ENCODE measurements around the gene ANKRD6. TPM values are rescaled to one million over a fixed set of nuclear protein-coding genes. Genes with fewer than 3 reads are reported as not detected.

ANKRD6 gene
- total RNA-seq, 4 donors from 2014 or later = 1.6 to 6.8 (median 2.9) TPM

DNA sequence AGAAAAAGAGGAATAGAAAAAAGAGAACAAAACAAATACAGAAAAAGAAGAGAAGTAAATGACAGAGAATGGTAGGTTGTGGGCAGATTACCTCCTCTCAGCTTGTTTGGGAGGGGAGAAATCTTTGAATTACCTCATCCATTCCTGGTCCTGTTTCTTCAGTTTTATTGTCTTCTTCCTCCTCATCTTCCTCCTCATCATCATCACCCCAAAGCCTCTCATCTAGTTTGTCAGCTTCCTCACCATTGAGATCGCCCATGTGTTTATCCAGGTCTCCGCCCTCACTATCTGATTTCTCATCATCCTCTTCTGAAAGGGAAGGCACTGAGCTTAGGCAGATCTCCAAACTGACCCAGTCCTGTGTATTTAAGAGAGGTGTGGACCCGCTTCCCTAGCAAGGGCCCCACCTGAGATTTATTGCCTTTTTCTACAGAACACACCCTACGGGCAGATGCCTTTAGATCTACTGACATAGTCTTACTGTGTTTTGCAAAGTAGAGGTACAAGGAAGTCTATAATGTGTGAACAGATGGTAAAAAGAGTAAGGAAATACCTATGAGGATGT, 229.8 kb downstream of the ANKRD6 start:
- no peaks in the 10 kb centered on the region for H3K27me3 ChIP-seq
- intact Hi-C loops (cut with DNase I; ENCODE audit: low total_unique reads) (no loop called here), in situ Hi-C loops (cut with MboI; ENCODE audit: low sequenced_read_pairs in 4 of 4) (no loop called here)
- H3K27ac ChIP-seq = peak overlapping the region; percentile 76 to 94 (median 86)
- H3K36me3 ChIP-seq = peaks cover 0 to 59% of the 10 kb centered on the region in 2 donors
- DNase-seq (no peak), ATAC-seq (no peak)
- no peak overlapping the region for H3K4me3 ChIP-seq
- TF ChIP-seq, protein P1, sequence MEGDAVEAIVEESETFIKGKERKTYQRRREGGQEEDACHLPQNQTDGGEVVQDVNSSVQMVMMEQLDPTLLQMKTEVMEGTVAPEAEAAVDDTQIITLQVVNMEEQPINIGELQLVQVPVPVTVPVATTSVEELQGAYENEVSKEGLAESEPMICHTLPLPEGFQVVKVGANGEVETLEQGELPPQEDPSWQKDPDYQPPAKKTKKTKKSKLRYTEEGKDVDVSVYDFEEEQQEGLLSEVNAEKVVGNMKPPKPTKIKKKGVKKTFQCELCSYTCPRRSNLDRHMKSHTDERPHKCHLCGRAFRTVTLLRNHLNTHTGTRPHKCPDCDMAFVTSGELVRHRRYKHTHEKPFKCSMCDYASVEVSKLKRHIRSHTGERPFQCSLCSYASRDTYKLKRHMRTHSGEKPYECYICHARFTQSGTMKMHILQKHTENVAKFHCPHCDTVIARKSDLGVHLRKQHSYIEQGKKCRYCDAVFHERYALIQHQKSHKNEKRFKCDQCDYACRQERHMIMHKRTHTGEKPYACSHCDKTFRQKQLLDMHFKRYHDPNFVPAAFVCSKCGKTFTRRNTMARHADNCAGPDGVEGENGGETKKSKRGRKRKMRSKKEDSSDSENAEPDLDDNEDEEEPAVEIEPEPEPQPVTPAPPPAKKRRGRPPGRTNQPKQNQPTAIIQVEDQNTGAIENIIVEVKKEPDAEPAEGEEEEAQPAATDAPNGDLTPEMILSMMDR (IDR thresholded peaks at IDR 0.05 in 4 of 5, conservative IDR thresholded peaks at IDR 0.05 in 1 of 5) = no peak
- TF ChIP-seq POLR2A (IDR thresholded peaks at IDR 0.05) = no peak
- no peaks in the 10 kb centered on the region for H3K9me3 ChIP-seq
- peaks cover 21 to 33% of the 10 kb centered on the region in 2 donors for H3K4me1 ChIP-seq

DNA sequence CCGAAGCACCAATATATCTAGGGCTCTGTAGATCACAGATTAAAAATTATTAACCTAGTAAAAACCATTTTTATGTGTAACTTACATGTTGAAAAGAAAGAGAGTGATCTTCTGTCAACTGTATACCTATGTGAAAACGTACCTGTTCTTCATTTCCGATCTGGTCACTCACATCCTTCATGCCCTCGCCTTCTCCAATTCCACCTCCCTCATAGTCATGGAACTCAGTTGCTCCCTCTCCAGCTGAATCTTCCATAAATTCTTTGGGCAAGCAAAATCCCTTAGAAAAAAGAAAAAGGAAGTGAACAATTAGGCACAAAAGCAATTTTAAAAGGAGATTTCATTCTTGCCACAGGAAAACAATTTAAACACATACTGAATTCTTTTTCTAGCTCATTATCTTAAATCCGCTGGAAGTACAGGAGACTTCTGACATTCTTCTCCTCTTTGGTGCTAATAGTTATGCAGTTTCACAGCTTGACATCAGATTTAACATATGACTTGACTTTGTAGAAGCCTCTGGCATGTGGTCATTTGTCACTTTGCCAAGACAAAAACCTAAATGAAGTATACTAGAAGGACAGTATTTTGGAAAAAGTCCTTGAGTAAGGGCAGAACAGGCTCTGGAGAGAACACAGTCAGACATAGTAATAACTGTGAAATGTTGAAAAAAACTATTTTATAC, 235.1 kb downstream of the ANKRD6 start:
- peak overlapping the region in 3 of 4 donors; percentile 39 to 81 (median 75) for H3K27ac ChIP-seq
- no peak for TF ChIP-seq POLR2A (IDR thresholded peaks at IDR 0.05)
- TF ChIP-seq, protein P1 (IDR thresholded peaks at IDR 0.05 in 4 of 5, conservative IDR thresholded peaks at IDR 0.05 in 1 of 5) = no peak
- H3K4me3 ChIP-seq = no peak overlapping the region
- ATAC-seq = no peak
- no peaks in the 10 kb centered on the region for H3K27me3 ChIP-seq
- peaks cover 0 to 56% of the 10 kb centered on the region in 2 donors for H3K36me3 ChIP-seq
- no peak for DNase-seq
- peaks cover 20 to 27% of the 10 kb centered on the region in 2 donors for H3K4me1 ChIP-seq
- intact Hi-C loops (cut with DNase I; ENCODE audit: low total_unique reads) = no loop called here
- in situ Hi-C loops (cut with MboI; ENCODE audit: low sequenced_read_pairs in 4 of 4) = no loop called here
- no peaks in the 10 kb centered on the region for H3K9me3 ChIP-seq

DNA sequence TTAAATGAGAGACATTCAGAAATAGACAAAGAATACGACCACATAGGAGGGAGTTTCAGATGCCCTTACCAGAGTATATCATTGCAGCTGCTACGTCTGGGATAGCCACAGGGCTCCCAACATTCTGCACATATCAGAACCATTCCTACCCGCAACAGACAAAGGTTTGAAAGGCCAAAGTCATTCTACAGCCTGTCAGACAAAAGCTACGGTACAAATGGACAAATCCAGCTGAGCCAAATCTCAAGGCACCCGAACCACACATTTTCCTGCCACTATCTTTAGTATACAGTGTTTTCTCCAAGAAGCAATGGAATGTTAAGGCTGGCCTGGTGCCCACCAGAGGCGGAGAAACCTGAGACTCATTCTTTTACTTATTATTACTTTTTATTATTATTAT, 236.1 kb downstream of the ANKRD6 start:
- Histone ChIP-seq H3K27ac (peak overlapping the region; percentile 39 to 81 (median 74)), H3K9me3 (no peaks in the 10 kb centered on the region), H3K4me1 (peaks cover 20 to 27% of the 10 kb centered on the region in 2 donors), H3K27me3 (no peaks in the 10 kb centered on the region), H3K36me3 (peaks cover 0 to 54% of the 10 kb centered on the region in 2 donors), H3K4me3 (no peak overlapping the region)
- ATAC-seq (no peak), DNase-seq (no peak)
- TF ChIP-seq POLR2A (IDR thresholded peaks at IDR 0.05) = no peak
- TF ChIP-seq, protein P1 (IDR thresholded peaks at IDR 0.05 in 4 of 5, conservative IDR thresholded peaks at IDR 0.05 in 1 of 5) = no peak
- intact Hi-C loops (cut with DNase I; ENCODE audit: low total_unique reads) = no loop called here
- in situ Hi-C loops (cut with MboI; ENCODE audit: low sequenced_read_pairs in 4 of 4) = no loop called here

DNA sequence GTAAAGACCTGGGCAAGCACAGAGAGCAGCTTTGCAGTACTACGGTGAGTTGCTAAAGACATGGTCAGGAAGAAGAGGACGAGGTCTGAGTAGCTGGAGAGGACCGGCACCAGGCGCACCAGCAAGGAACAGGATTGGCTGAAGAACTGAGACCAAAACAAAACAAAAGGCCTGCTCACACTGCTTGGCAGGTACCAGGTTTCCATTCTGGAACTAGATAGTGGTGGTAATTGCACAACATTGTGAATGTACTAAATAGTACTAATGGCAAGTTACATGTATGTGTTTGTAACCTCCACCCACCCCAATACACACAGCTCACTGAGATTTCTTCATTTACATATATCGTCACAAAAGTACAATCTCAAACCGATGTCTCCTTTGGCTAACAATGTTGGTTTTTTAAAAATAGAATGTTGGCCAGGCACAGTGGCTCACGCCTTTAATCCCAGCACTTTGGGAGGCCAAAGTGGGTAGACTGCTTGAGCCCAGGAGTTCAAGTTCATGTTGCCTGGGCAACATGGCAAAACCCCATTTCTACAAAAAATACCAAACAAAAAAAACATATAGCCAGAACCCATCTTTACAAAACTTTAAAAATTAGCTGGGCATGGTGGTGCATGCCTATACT, 238.1 kb downstream of the ANKRD6 start:
- H3K9me3 ChIP-seq = no peaks in the 10 kb centered on the region

More for the DNA sequence above, 238.1 kb downstream of the ANKRD6 start:
- Histone ChIP-seq H3K27ac (peak overlapping the region; percentile 67 to 81 (median 74)), H3K36me3 (peaks cover 0 to 54% of the 10 kb centered on the region in 2 donors), H3K4me1 (peaks cover 33 to 38% of the 10 kb centered on the region in 2 donors), H3K27me3 (no peaks in the 10 kb centered on the region), H3K4me3 (no peak overlapping the region)
- in situ Hi-C loops (cut with MboI; ENCODE audit: low sequenced_read_pairs in 4 of 4) (no loop called here), intact Hi-C loops (cut with DNase I; ENCODE audit: low total_unique reads) (no loop called here)
- peak; percentile 41 to 51 for DNase-seq
- peak; percentile 85 to 86 for ATAC-seq
- TF ChIP-seq, protein P1 (IDR thresholded peaks at IDR 0.05 in 4 of 5, conservative IDR thresholded peaks at IDR 0.05 in 1 of 5) = no peak
- TF ChIP-seq POLR2A (IDR thresholded peaks at IDR 0.05) = no peak
